HEK293 (cell line): ENCODE results near the gene ZNF646.

Source experiments
- CTCF ChIP-seq: fragments of 450-650 bp; formaldehyde crosslinking; IDR thresholded peaks from 2 replicates; pipeline ENCODE4 v1.5.1; 2016; ENCODE audit warnings: missing biosample characterization, missing genetic modification characterization
- KLF1 ChIP-seq: fragments of 450-650 bp; formaldehyde crosslinking; IDR thresholded peaks from 2 replicates; pipeline ENCODE4 v1.5.1; 2016; ENCODE audit warnings: missing biosample characterization, missing genetic modification characterization
- ZBTB1 ChIP-seq: fragments of 450-650 bp; formaldehyde crosslinking; IDR thresholded peaks from 2 replicates; pipeline ENCODE4 v1.5.1; 2016; ENCODE audit warnings: missing biosample characterization, missing genetic modification characterization
- ZIC2 ChIP-seq: fragments of 450-650 bp; formaldehyde crosslinking; IDR thresholded peaks from 2 replicates; pipeline ENCODE4 v1.5.1; 2016; ENCODE audit warnings: missing biosample characterization, missing genetic modification characterization
- ZNF335 ChIP-seq: fragments of 450-650 bp; formaldehyde crosslinking; conservative IDR thresholded peaks from 2 replicates; pipeline ENCODE4 v1.5.1; 2016; ENCODE audit warnings: missing biosample characterization, missing genetic modification characterization
- ZNF416 ChIP-seq: fragments of 450-650 bp; formaldehyde crosslinking; IDR thresholded peaks from 2 replicates; pipeline ENCODE4 v1.5.1; 2016; ENCODE audit warnings: missing biosample characterization, missing genetic modification characterization
- ZNF626 ChIP-seq: fragments of 450-650 bp; sonication (Bioruptor Pico); formaldehyde crosslinking; IDR thresholded peaks from 2 replicates; pipeline ENCODE4 v1.5.1; 2018; ENCODE audit warnings: missing biosample characterization, missing genetic modification characterization, inconsistent platforms
- ZNF629 ChIP-seq: fragments of 450-650 bp; formaldehyde crosslinking; IDR thresholded peaks from 2 replicates; pipeline ENCODE4 v1.5.1; 2017; ENCODE audit warnings: missing biosample characterization, missing genetic modification characterization
- ZNF654 ChIP-seq: fragments of 450-650 bp; formaldehyde crosslinking; IDR thresholded peaks from 2 replicates; pipeline ENCODE4 v1.5.1; 2016; ENCODE audit warnings: low read depth, missing biosample characterization, missing genetic modification characterization
- TF ChIP-seq, protein P1 (sequence below): fragments of 450-650 bp; formaldehyde crosslinking; IDR thresholded peaks from 2 replicates; pipeline ENCODE4 v1.5.1; 2016; ENCODE audit warnings: missing biosample characterization, missing genetic modification characterization, borderline replicate concordance
- TF ChIP-seq, protein P2 (sequence below): fragments of 450-650 bp; formaldehyde crosslinking; IDR thresholded peaks from 2 replicates; pipeline ENCODE4 v1.5.1; 2016; ENCODE audit warnings: missing biosample characterization, missing genetic modification characterization

DNA sequence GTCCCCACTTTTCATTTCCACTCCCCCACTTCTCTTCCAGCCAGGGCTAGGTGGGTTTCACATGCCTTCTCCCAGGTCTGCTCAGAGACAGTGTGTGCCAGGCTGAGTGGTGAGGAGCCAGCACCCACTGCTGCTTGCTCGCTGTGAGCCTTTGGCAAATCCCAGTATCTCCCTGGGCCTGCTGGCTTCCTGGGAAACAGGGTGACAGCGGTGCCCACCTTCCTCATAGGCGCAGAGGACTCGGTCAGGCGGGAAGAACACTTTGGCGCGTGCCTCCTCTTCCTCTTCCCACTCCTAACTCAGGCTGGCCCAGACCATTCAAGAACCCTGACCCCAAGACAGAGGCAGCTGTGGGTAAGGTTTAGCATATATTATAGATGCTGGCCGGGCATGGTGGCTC lies 15.0 kb downstream of the ZNF646 start:
- TF ChIP-seq ZIC2 (tag by site-specific recombination) (no peak), ZBTB1 (no peak), KLF1 (tag by site-specific recombination) (no peak), ZNF626 (tag by site-specific recombination) (no peak), CTCF (tag by site-specific recombination) (no peak), ZNF416 (tag by site-specific recombination) (no peak), ZNF654 (tag by site-specific recombination) (no peak), ZNF629 (no peak), ZNF335 (no peak)
- TF ChIP-seq, protein P1, sequence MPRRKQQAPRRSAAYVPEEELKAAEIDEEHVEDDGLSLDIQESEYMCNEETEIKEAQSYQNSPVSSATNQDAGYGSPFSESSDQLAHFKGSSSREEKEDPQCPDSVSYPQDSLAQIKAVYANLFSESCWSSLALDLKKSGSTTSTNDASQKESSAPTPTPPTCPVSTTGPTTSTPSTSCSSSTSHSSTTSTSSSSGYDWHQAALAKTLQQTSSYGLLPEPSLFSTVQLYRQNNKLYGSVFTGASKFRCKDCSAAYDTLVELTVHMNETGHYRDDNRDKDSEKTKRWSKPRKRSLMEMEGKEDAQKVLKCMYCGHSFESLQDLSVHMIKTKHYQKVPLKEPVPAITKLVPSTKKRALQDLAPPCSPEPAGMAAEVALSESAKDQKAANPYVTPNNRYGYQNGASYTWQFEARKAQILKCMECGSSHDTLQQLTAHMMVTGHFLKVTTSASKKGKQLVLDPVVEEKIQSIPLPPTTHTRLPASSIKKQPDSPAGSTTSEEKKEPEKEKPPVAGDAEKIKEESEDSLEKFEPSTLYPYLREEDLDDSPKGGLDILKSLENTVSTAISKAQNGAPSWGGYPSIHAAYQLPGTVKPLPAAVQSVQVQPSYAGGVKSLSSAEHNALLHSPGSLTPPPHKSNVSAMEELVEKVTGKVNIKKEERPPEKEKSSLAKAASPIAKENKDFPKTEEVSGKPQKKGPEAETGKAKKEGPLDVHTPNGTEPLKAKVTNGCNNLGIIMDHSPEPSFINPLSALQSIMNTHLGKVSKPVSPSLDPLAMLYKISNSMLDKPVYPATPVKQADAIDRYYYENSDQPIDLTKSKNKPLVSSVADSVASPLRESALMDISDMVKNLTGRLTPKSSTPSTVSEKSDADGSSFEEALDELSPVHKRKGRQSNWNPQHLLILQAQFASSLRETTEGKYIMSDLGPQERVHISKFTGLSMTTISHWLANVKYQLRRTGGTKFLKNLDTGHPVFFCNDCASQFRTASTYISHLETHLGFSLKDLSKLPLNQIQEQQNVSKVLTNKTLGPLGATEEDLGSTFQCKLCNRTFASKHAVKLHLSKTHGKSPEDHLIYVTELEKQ (tag by site-specific recombination): no peak
- TF ChIP-seq, protein P2, sequence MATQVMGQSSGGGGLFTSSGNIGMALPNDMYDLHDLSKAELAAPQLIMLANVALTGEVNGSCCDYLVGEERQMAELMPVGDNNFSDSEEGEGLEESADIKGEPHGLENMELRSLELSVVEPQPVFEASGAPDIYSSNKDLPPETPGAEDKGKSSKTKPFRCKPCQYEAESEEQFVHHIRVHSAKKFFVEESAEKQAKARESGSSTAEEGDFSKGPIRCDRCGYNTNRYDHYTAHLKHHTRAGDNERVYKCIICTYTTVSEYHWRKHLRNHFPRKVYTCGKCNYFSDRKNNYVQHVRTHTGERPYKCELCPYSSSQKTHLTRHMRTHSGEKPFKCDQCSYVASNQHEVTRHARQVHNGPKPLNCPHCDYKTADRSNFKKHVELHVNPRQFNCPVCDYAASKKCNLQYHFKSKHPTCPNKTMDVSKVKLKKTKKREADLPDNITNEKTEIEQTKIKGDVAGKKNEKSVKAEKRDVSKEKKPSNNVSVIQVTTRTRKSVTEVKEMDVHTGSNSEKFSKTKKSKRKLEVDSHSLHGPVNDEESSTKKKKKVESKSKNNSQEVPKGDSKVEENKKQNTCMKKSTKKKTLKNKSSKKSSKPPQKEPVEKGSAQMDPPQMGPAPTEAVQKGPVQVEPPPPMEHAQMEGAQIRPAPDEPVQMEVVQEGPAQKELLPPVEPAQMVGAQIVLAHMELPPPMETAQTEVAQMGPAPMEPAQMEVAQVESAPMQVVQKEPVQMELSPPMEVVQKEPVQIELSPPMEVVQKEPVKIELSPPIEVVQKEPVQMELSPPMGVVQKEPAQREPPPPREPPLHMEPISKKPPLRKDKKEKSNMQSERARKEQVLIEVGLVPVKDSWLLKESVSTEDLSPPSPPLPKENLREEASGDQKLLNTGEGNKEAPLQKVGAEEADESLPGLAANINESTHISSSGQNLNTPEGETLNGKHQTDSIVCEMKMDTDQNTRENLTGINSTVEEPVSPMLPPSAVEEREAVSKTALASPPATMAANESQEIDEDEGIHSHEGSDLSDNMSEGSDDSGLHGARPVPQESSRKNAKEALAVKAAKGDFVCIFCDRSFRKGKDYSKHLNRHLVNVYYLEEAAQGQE (tag by site-specific recombination): no peak
